Measurements from ENCODE around the gene FBXO7.

DNA sequence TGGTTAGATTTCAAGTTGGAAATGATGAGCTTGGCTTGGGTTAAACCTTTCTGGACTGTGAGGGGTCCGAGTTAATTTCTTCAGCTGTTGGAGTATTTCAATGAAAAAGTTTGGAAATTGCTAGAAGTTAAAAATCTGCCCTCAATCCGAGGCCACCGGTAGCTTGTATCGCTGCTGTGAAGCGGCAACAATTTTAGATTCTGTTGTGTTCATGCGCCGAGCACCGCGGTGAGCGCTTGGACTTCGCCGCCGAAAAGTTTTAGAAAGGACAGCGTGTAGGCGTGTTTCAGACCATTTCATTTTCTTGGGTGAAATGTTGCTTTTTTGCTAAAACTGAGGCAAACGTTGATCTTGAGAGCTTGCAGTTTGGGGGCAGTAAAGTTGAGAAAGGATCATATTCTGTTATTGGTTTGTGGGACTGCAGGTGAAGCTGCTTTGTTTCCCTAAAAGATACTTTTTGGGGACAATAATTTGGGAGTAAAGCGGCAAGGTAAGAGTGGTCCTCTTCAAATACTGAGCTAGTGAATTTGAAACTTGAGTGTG is 928 bp downstream of the FBXO7 start:
- TF ChIP-seq, protein P1, sequence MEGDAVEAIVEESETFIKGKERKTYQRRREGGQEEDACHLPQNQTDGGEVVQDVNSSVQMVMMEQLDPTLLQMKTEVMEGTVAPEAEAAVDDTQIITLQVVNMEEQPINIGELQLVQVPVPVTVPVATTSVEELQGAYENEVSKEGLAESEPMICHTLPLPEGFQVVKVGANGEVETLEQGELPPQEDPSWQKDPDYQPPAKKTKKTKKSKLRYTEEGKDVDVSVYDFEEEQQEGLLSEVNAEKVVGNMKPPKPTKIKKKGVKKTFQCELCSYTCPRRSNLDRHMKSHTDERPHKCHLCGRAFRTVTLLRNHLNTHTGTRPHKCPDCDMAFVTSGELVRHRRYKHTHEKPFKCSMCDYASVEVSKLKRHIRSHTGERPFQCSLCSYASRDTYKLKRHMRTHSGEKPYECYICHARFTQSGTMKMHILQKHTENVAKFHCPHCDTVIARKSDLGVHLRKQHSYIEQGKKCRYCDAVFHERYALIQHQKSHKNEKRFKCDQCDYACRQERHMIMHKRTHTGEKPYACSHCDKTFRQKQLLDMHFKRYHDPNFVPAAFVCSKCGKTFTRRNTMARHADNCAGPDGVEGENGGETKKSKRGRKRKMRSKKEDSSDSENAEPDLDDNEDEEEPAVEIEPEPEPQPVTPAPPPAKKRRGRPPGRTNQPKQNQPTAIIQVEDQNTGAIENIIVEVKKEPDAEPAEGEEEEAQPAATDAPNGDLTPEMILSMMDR (IDR thresholded peaks at IDR 0.05) = no peak
- TF ChIP-seq POLR2AphosphoS5 (IDR thresholded peaks at IDR 0.05) (no peak), EP300 (IDR thresholded peaks at IDR 0.05; ENCODE audit: low read depth) (no peak)
